Activated CD4-positive, alpha-beta T cell treated with anti-CD3 and anti-CD28 coated beads, Interleukin-2, amount 50 U/mL, for 16 hours (primary cell): ENCODE data around the gene BCL2.
A peak's percentile ranks its signal among the peaks of the same experiment; 100 is the strongest.
"Not testable (repeated sequence)": the region's sequence is repeated elsewhere in the genome, so short reads cannot be mapped to it uniquely, and the experiment has no call there.

ENCODE experiments used
- DNase-seq: peaks from one replicate; pipeline ENCODE4 v3.0.0-alpha.2; 2020

Gene BCL2

GRCh38 chr18:63232826-63233225 lies 86.7 kb downstream of the BCL2 start:
- no peak for DNase-seq

GRCh38 chr18:63229971-63230370 lies 89.6 kb downstream of the BCL2 start:
- no peak for DNase-seq

GRCh38 chr18:63225434-63225833 lies 94.1 kb downstream of the BCL2 start:
- DNase-seq = no peak

- no peak for DNase-seq
These were observed 94.9 kb downstream of the BCL2 start for GRCh38 chr18:63224630-63225029.

GRCh38 chr18:63223837-63224236 lies 95.7 kb downstream of the BCL2 start:
- DNase-seq = no peak

GRCh38 chr18:63220903-63221302 lies 98.7 kb downstream of the BCL2 start:
- no peak for DNase-seq

- no peak for DNase-seq
These were observed 101.1 kb downstream of the BCL2 start for GRCh38 chr18:63218472-63218871.

- DNase-seq = peak; percentile 70
These were observed 102.9 kb downstream of the BCL2 start for GRCh38 chr18:63216516-63217311.

- DNase-seq = no peak
These were observed 105.5 kb downstream of the BCL2 start for GRCh38 chr18:63213936-63214671.

GRCh38 chr18:63213331-63213900 lies 106.2 kb downstream of the BCL2 start:
- peak; percentile 87 for DNase-seq

- DNase-seq = no peak
These were observed 109.0 kb downstream of the BCL2 start for GRCh38 chr18:63210521-63210920.

- DNase-seq = no peak
These were observed 110.9 kb downstream of the BCL2 start for GRCh38 chr18:63208676-63209075.

GRCh38 chr18:63207835-63208234 lies 111.7 kb downstream of the BCL2 start:
- DNase-seq = no peak

- DNase-seq = no peak
These were observed 112.3 kb downstream of the BCL2 start for GRCh38 chr18:63207143-63207790.

GRCh38 chr18:63206433-63207142 lies 113.0 kb downstream of the BCL2 start:
- no peak for DNase-seq

- peak; percentile 75 for DNase-seq
These were observed 113.7 kb downstream of the BCL2 start for GRCh38 chr18:63205791-63206252.

- no peak for DNase-seq
These were observed 116.1 kb downstream of the BCL2 start for GRCh38 chr18:63203497-63203896.

GRCh38 chr18:63202828-63203227 lies 116.7 kb downstream of the BCL2 start:
- no peak for DNase-seq

GRCh38 chr18:63201456-63201855 lies 118.1 kb downstream of the BCL2 start:
- DNase-seq = not testable (repeated sequence)

GRCh38 chr18:63199743-63200241 lies 119.8 kb downstream of the BCL2 start:
- DNase-seq = peak; percentile 88

GRCh38 chr18:63198868-63199742 lies 120.5 kb downstream of the BCL2 start:
- DNase-seq = no peak
